Tibial nerve (tissue), 4 donors: ENCODE measurements around the gene AUTS2.

Source experiments
- EP300 ChIP-seq, 2 donors: sonication (generic); formaldehyde crosslinking; IDR thresholded peaks; one replicate each; pipeline ENCODE4 v1.6.1; 2017; ENCODE audit warnings: antibody characterized with exemption in 2 of 2, mild to moderate bottlenecking in 1 of 2
- POLR2A ChIP-seq, 2 donors: fragments of 450-650 bp; IDR thresholded peaks; one replicate each; pipeline ENCODE4 v1.6.1; 2017; ENCODE audit warnings: antibody characterized with exemption in 2 of 2, mild to moderate bottlenecking in 2 of 2, moderate library complexity in 2 of 2
- TF ChIP-seq, protein P1 (sequence below), 5 experiments: fragments of 200-600 bp in 3 of 5; fragments of 450-650 bp in 2 of 5; sonication (generic) in 3 of 5; IDR thresholded peaks; one replicate each; pipeline ENCODE4 v1.5.1; 2016 to 2019; ENCODE audit warnings: antibody characterized with exemption in 5 of 5, mild to moderate bottlenecking in 3 of 5, moderate library complexity in 2 of 5

DNA sequence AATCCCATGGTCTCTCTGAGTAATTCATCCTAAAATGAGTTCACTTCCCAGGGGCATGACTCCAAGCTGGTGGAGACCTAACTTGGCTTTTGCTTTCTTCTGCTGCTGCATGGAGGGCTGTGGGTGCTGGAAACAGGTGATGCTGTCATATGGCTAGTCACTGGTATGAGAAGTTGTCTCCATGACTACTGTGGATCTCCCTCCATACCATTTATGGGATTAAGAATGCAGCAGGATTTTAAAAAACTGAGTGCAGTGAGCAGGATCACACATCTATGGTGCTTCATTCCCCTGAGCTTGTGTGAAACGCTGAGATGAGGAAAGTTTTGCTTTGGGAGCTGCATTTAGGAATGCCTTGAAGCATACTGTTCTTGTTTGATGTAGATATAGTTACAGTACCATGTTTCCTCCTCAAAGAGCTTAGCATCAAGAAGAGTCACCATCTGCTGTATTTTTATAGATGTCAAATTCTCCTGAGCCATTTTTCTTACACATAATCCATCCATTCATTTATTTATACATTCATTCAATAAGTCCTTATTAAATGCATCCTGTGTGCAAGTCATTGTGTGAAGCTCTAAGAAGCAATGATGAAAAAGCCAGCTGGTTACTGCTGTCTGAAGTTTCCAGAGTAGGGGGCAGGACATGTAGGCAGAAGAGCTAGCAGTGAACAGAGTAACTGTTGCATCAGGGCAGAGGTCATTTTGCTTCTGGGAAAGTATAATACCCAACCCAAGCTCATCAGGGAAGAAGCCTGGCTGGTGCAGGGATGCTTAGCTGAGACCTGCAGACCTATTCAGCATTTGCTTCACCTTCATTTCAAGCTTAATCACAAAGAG is 534.8 kb downstream of the AUTS2 start:
- TF ChIP-seq, protein P1, sequence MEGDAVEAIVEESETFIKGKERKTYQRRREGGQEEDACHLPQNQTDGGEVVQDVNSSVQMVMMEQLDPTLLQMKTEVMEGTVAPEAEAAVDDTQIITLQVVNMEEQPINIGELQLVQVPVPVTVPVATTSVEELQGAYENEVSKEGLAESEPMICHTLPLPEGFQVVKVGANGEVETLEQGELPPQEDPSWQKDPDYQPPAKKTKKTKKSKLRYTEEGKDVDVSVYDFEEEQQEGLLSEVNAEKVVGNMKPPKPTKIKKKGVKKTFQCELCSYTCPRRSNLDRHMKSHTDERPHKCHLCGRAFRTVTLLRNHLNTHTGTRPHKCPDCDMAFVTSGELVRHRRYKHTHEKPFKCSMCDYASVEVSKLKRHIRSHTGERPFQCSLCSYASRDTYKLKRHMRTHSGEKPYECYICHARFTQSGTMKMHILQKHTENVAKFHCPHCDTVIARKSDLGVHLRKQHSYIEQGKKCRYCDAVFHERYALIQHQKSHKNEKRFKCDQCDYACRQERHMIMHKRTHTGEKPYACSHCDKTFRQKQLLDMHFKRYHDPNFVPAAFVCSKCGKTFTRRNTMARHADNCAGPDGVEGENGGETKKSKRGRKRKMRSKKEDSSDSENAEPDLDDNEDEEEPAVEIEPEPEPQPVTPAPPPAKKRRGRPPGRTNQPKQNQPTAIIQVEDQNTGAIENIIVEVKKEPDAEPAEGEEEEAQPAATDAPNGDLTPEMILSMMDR (IDR thresholded peaks at IDR 0.05) = no peak
- TF ChIP-seq POLR2A (IDR thresholded peaks at IDR 0.05) = no peak
- TF ChIP-seq EP300 (IDR thresholded peaks at IDR 0.05) = no peak
